D721Med (cell line): Measurements from ENCODE around the gene GJD2.

ENCODE experiments used
- DNase-seq: peaks from one replicate; pipeline ENCODE4 v3.0.0; 2011; ENCODE audit warnings: low spot score; ENCODE audit not compliant: insufficient read length
- FAIRE-seq: peaks from 2 replicates; lab custom pipeline; 2011; peaks lifted over from hg19 to GRCh38; lab: Jason Lieb, UNC
- TF ChIP-seq, protein P1 (sequence below): IDR thresholded peaks from 2 replicates; pipeline ENCODE4 v1.5.1; 2012; ENCODE audit warnings: mild to moderate bottlenecking, control low read depth; ENCODE audit not compliant: insufficient read depth; ENCODE audit errors: missing control alignments

GJD2 gene

DNA sequence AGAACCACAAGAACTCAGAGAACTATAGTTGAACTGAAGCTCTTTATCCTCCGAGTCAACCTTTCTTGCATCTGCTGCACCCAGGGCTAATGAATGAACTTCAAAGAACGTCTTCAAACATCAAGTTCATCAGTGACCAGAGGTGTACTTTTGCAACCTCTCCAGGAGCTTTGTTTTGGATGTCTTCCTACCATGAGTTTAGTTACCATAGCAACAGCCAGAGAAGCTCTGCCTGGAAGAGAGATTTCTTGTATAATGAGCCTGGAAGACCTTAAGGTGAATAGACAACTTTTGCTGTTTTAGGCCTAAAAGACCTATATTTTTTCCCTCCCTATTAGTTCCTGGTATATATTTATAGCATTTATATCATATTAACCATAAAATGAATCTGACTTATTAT is 31.4 kb upstream of the GJD2 start:
- TF ChIP-seq, protein P1, sequence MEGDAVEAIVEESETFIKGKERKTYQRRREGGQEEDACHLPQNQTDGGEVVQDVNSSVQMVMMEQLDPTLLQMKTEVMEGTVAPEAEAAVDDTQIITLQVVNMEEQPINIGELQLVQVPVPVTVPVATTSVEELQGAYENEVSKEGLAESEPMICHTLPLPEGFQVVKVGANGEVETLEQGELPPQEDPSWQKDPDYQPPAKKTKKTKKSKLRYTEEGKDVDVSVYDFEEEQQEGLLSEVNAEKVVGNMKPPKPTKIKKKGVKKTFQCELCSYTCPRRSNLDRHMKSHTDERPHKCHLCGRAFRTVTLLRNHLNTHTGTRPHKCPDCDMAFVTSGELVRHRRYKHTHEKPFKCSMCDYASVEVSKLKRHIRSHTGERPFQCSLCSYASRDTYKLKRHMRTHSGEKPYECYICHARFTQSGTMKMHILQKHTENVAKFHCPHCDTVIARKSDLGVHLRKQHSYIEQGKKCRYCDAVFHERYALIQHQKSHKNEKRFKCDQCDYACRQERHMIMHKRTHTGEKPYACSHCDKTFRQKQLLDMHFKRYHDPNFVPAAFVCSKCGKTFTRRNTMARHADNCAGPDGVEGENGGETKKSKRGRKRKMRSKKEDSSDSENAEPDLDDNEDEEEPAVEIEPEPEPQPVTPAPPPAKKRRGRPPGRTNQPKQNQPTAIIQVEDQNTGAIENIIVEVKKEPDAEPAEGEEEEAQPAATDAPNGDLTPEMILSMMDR: no peak
- DNase-seq: no peak
- no peak for FAIRE-seq

DNA sequence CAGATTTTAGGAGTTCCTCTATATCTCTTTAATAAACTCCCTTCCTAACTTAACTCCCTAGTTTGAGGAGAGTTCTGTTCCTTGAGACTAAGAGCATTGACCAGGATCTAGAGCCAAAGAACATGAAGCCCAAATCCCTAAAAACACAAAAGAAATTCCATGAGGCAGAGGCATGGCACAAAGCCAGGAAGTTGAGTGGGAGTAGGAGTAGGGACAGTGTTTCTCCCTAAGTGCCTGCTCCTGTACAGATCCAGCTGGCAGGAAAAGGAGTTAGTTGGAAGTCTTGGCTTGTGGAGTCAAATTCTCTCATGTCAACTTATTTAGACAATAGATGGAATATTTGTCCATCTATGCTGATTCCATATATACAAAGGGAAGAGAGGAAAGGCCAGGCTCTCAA is 29.2 kb upstream of the GJD2 start:
- TF ChIP-seq, protein P1: no peak
- FAIRE-seq: no peak
- DNase-seq: no peak

DNA sequence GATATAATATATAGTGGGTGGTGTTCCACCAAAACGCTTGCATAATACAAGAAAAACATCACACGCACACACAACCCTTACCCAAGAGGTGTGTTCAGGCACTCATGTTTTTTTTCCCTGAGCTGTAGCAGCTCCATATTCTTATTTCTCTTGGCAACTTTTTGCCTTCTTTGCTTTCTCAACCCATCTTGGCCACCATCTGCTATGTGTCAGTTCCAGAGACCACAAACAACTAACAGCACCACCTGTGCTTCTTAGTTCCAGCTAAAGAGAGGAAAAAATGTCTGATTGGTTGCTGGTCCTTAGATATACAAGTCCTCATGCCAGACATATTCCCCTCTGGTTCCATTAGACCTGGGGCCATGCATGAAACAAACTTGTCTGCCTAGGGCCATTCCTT is 28.6 kb upstream of the GJD2 start:
- FAIRE-seq (no peak), DNase-seq (no peak)
- TF ChIP-seq, protein P1: no peak

DNA sequence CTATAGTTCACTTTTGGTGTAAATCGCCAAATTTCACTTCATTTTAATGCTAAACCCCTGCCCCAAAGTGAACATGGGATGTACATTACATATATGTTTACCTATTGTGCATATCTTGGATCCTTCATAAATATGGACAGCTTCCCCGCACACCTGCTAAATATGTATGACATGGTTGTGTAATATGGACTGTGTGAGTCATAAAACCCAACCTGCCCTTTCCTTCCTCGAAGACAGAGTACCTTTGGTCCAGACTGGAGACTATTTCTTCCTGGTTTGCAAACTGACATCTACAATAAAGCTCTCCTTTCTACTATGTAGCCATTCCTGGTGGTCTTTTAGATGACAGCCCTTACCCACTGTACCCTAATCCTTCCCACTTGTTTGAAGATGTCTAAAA is 28.1 kb upstream of the GJD2 start:
- DNase-seq (no peak), FAIRE-seq (no peak)
- TF ChIP-seq, protein P1: no peak

DNA sequence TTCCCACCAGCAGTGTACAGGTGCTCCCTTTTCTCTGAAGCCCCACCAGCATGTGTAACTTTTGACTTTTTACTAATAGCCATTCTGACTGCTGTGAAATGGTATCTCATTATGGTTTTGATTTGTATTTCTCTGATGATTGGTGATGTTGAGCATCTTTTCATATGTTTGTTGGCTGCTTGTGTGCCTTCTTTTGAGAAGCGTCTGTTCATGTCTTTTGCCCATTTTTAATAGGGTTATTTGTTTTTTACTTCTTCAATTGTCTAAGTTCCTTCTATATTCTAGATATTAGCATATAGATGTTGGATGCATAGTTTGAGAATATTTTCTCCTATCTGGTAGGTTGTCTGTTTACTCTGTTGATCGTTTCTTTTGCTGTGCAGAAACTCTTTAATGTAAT is 25.9 kb upstream of the GJD2 start:
- TF ChIP-seq, protein P1: no peak
- no peak for FAIRE-seq
- DNase-seq: no peak

DNA sequence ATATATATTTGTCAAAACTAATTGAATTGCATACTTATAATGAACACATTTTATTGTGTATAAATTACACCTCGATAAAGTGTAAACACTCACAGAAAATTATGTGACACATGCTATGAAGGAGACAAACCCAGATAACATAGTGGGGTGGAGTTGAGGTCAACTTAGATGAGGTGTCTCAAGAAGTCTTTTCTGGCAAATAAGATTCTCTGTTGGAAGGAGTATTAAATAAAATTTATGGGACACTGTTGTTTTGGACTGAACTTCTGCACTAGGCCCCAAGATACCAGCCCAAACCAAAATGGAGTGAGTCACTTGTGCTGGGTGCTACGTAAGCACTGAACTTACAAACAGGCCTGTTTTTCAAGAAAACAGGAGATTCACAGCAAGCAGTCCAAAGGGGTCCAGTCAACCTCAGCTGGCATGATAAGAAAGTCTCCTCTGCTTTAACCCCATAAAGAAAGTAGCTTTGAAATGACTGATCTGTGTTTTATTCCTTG is 21.9 kb upstream of the GJD2 start:
- TF ChIP-seq, protein P1: no peak
- FAIRE-seq: no peak
- no peak for DNase-seq

DNA sequence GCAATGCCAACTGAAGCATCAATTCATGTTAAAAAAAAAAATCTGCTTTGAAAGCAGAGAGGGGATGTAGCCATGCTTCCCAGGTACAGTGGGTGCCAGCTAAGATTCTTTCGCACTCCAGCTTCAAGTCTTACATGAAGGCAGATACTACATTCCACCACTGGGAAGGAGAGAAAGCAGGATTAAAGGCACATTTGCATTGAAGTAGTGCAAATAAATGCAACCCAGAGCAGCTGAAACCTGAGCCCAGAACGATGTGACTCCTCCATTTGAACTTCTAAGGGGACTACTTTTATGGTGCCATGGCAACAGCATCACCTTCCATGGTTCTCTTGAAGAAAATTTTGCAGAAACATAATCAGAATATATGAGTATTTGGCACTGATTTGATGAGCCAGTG is 19.1 kb upstream of the GJD2 start:
- TF ChIP-seq, protein P1: no peak
- DNase-seq: no peak
- no peak for FAIRE-seq
